Panc1 (cell line): ENCODE results near the gene CCDC80. TPM values are rescaled to one million over a fixed set of nuclear protein-coding genes. Genes with fewer than 3 reads are reported as not detected.

Experiments
- ATAC-seq: fragments of 200-7000 bp; cut with Tn5 transposase; 2 replicates; pipeline ENCODE4 v1.9.1; 2020; ENCODE audit warnings: mild to moderate bottlenecking, moderate library complexity
- BruUV-seq: library from RNA; stranded (reverse); fragments of 400-500 nt; replicated peaks from 2 replicates; lab custom pipeline; 2021; lab: Mats Ljungman, UMichigan
- CTCF ChIA-PET: fragments of 300-600 bp; sonication (Branson Sonifier 250); formaldehyde crosslinking; loops from one replicate; lab custom pipeline; 2022; ENCODE audit warnings: antibody characterized with exemption; lab: Charles Lee
- POLR2A ChIA-PET: fragments of 300-600 bp; sonication (Branson Sonifier 250); formaldehyde crosslinking; loops from one replicate; lab custom pipeline; 2022; ENCODE audit warnings: antibody characterized with exemption; lab: Charles Lee
- DNase-seq: peaks from one replicate; pipeline ENCODE4 v3.0.0-alpha.2; 2010; ENCODE audit warnings: low read depth, low spot score
- H3K27ac ChIP-seq: 2 replicates; pipeline ENCODE4 v1.5.1; 2011; ENCODE audit warnings: mild to moderate bottlenecking, low read length, inconsistent platforms
- H3K27me3 ChIP-seq: fragments of 200-500 bp; sonication (Bioruptor generic); 2 replicates; pipeline ENCODE4 v1.6.0; 2014; ENCODE audit warnings: low read length, inconsistent platforms; ENCODE audit not compliant: control insufficient read depth, insufficient read depth
- H3K36me3 ChIP-seq: fragments of 200-500 bp; sonication (Bioruptor generic); 2 replicates; pipeline ENCODE4 v1.5.1; 2014; ENCODE audit warnings: inconsistent platforms, mild to moderate bottlenecking, low read length, moderate library complexity; ENCODE audit not compliant: control insufficient read depth, insufficient read depth
- H3K4me1 ChIP-seq: 2 replicates; pipeline ENCODE4 v1.5.1; 2011; ENCODE audit warnings: inconsistent platforms, mild to moderate bottlenecking, low read length, moderate library complexity; ENCODE audit not compliant: control insufficient read depth, insufficient read depth
- H3K4me3 ChIP-seq, 2 experiments: 2 replicates each; pipeline ENCODE4 v1.5.1; 2011 to 2012; ENCODE audit warnings: low read depth in 2 of 2, low read length in 2 of 2, mild to moderate bottlenecking in 2 of 2, inconsistent platforms in 1 of 2, moderate library complexity in 1 of 2
- H3K9me3 ChIP-seq: fragments of 200-500 bp; sonication (Bioruptor generic); 2 replicates; pipeline ENCODE4 v1.5.1; 2014; ENCODE audit warnings: low read depth, mild to moderate bottlenecking, inconsistent platforms, low read length, moderate library complexity; ENCODE audit not compliant: control insufficient read depth, insufficient read depth
- POLR2AphosphoS5 ChIP-seq: IDR thresholded peaks from 2 replicates; pipeline ENCODE4 v1.6.1; 2012; ENCODE audit warnings: mild to moderate bottlenecking, low read depth, low read length, moderate library complexity
- SIN3A ChIP-seq: IDR thresholded peaks from 2 replicates; pipeline ENCODE4 v1.6.1; 2012; ENCODE audit warnings: low read depth, mild to moderate bottlenecking, low read length, moderate library complexity, borderline replicate concordance; ENCODE audit not compliant: insufficient read depth
- TCF7L2 ChIP-seq: IDR thresholded peaks from 2 replicates; pipeline ENCODE4 v1.6.1; 2011; ENCODE audit warnings: mild to moderate bottlenecking, low read depth, low read length, inconsistent platforms
- in situ Hi-C: cut with HindIII; loops from 2 replicates; pipeline ENCODE4 v1.10.0; 2016; ENCODE audit warnings: low sequenced_read_pairs, low pct_unique_long_range_greater_than_20kb
- intact Hi-C: fragments of 100-400 bp; cut with micrococcal nuclease; formaldehyde crosslinking; loops from one replicate; pipeline ENCODE4 v1.10.0; 2022; ENCODE audit not compliant: unreplicated experiment
- total RNA-seq: library from RNA; stranded (reverse); gene quantifications from one replicate; pipeline ENCODE4 v1.2.1, GENCODE V29; 2021; ENCODE audit not compliant: unreplicated experiment
- TF ChIP-seq, protein P1 (sequence below), 2 experiments: IDR thresholded peaks; 2 replicates each; pipeline ENCODE4 v1.6.1; 2011 to 2012; ENCODE audit warnings: low read depth in 2 of 2, control low read depth in 1 of 2, low read length in 1 of 2, mild to moderate bottlenecking in 1 of 2, moderate library complexity in 1 of 2; ENCODE audit not compliant: insufficient read depth in 1 of 2
- TF ChIP-seq, protein P2 (sequence below): fragments of 450-650 bp; IDR thresholded peaks from 2 replicates; pipeline ENCODE4 v1.5.1; 2017; ENCODE audit warnings: mild to moderate bottlenecking

The CCDC80 gene
- total RNA-seq, 1 experiment from 2014 or later = 0.64 TPM

- no TSS peak for BruUV-seq
- DNase-seq (no peak), ATAC-seq (no peak)
- CTCF ChIA-PET = no interaction called here
- peaks cover 17% of the 10 kb centered on the region for H3K27me3 ChIP-seq
- H3K27ac ChIP-seq = no peak overlapping the region
- H3K4me3 ChIP-seq = peak overlapping the region in 1 of 2 experiments; percentile 32; a peak in 1 of 4 replicates
- no peaks in the 10 kb centered on the region for H3K36me3 ChIP-seq
- TF ChIP-seq, protein P1, sequence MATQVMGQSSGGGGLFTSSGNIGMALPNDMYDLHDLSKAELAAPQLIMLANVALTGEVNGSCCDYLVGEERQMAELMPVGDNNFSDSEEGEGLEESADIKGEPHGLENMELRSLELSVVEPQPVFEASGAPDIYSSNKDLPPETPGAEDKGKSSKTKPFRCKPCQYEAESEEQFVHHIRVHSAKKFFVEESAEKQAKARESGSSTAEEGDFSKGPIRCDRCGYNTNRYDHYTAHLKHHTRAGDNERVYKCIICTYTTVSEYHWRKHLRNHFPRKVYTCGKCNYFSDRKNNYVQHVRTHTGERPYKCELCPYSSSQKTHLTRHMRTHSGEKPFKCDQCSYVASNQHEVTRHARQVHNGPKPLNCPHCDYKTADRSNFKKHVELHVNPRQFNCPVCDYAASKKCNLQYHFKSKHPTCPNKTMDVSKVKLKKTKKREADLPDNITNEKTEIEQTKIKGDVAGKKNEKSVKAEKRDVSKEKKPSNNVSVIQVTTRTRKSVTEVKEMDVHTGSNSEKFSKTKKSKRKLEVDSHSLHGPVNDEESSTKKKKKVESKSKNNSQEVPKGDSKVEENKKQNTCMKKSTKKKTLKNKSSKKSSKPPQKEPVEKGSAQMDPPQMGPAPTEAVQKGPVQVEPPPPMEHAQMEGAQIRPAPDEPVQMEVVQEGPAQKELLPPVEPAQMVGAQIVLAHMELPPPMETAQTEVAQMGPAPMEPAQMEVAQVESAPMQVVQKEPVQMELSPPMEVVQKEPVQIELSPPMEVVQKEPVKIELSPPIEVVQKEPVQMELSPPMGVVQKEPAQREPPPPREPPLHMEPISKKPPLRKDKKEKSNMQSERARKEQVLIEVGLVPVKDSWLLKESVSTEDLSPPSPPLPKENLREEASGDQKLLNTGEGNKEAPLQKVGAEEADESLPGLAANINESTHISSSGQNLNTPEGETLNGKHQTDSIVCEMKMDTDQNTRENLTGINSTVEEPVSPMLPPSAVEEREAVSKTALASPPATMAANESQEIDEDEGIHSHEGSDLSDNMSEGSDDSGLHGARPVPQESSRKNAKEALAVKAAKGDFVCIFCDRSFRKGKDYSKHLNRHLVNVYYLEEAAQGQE (IDR thresholded peaks at IDR 0.05; ENCODE audit: insufficient read depth in 1 of 2, low read depth in 2 of 2, low read length in 1 of 2) = no peak
- TF ChIP-seq, protein P2, sequence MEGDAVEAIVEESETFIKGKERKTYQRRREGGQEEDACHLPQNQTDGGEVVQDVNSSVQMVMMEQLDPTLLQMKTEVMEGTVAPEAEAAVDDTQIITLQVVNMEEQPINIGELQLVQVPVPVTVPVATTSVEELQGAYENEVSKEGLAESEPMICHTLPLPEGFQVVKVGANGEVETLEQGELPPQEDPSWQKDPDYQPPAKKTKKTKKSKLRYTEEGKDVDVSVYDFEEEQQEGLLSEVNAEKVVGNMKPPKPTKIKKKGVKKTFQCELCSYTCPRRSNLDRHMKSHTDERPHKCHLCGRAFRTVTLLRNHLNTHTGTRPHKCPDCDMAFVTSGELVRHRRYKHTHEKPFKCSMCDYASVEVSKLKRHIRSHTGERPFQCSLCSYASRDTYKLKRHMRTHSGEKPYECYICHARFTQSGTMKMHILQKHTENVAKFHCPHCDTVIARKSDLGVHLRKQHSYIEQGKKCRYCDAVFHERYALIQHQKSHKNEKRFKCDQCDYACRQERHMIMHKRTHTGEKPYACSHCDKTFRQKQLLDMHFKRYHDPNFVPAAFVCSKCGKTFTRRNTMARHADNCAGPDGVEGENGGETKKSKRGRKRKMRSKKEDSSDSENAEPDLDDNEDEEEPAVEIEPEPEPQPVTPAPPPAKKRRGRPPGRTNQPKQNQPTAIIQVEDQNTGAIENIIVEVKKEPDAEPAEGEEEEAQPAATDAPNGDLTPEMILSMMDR = no peak
- TF ChIP-seq SIN3A (no peak), TCF7L2 (no peak), POLR2AphosphoS5 (no peak)
- POLR2A ChIA-PET = no interaction called here
- H3K4me1 ChIP-seq = peaks cover 10% of the 10 kb centered on the region; the same call in 1 of the 2 replicates
- in situ Hi-C loops (loop anchor here (25.0 kb wide), 1 partner anchor 348 kb away; the partner anchor contains the start of genes CD200R1 and GTPBP8), intact Hi-C loops (no loop called here)
- H3K9me3 ChIP-seq = no peaks in the 10 kb centered on the region
Observed at GRCh38 chr3:112639455-112640225, 1.3 kb downstream of the CCDC80 start.

DNA sequence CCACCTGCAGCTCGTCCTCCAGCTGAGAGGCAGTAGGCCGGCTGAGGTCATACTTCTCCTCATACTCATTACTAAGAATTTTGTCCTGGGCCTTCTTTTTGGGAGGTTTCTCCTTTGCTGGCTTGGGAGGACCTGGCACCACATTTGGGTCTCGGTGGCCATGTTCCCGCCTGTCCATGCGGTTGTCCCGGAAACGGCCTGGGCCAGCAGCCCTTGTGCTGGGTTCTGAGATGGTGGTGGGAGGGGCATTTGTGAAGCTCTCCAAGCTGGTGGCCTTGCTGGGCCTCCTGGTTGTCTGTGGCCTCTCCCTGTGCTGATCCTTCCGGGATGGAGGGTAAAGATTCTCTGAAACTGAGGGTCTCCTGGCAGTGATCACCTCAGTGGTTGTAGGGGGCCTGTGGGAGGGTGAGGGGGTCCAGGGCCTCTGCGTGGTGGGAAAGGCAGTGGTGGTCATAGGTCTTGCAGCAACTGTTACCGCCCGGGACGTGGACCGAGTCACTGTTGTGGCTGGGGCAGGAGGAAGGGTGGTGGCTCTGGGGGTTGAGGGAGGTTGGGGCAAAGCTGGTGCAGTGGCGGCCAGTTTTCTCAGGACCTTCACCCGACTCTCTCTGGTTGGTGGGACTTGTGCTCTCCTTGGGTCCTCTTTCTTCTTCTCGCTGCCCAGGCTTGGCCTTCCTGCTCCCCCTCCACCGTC is 2.5 kb downstream of the CCDC80 start:
- peak overlapping the region in 1 of 2 experiments; percentile 17; a peak in 1 of 4 replicates for H3K4me3 ChIP-seq
- intact Hi-C loops = no loop called here
- H3K27me3 ChIP-seq = peaks cover 17% of the 10 kb centered on the region
- peaks cover 10% of the 10 kb centered on the region; the same call in 1 of the 2 replicates for H3K4me1 ChIP-seq
- POLR2A ChIA-PET = no interaction called here
- no peaks in the 10 kb centered on the region for H3K36me3 ChIP-seq
- CTCF ChIA-PET = no interaction called here
- DNase-seq (no peak), ATAC-seq (no peak)
- in situ Hi-C loops = loop anchor here (25.0 kb wide), 1 partner anchor 349 kb away; the partner anchor contains the start of genes CD200R1 and GTPBP8
- BruUV-seq = no TSS peak
- TF ChIP-seq TCF7L2 = no peak
- TF ChIP-seq, protein P1 (IDR thresholded peaks at IDR 0.05; ENCODE audit: insufficient read depth in 1 of 2, low read depth in 2 of 2, low read length in 1 of 2) = no peak
- no peak overlapping the region for H3K27ac ChIP-seq
- no peaks in the 10 kb centered on the region for H3K9me3 ChIP-seq
